Heart left ventricle (tissue), 16 donors: ENCODE data around the gene UBALD2. TPM values are rescaled to one million over a fixed set of nuclear protein-coding genes. Genes with fewer than 3 reads are reported as not detected.

Experiments used
- ATAC-seq, 4 donors: fragments of 200-7000 bp; cut with Tn5 transposase; one replicate each; pipeline ENCODE4 v1.9.1; 2020 to 2022; ENCODE audit warnings: moderate library complexity in 4 of 4, mild to moderate bottlenecking in 3 of 4, moderate number of reproducible peaks in 1 of 4
- DNase-seq, 5 donors: peaks; one replicate each; pipeline ENCODE4 v3.0.0-alpha.2; 2020
- H3K27ac ChIP-seq, 12 donors: fragments of 200-600 bp; sonication (generic) in 4 of 12; one replicate each; pipeline versions ENCODE4 v1.5.0 to v1.8.0; 2016 to 2022; ENCODE audit warnings: mild to moderate bottlenecking in 2 of 12
- H3K27me3 ChIP-seq, 9 donors: fragments of 200-600 bp; sonication (generic) in 2 of 9; one replicate each; pipeline versions ENCODE4 v1.5.1 to v1.8.0; 2016 to 2022; ENCODE audit warnings: mild to moderate bottlenecking in 3 of 9
- H3K36me3 ChIP-seq, 9 donors: fragments of 200-600 bp; sonication (generic) in 2 of 9; one replicate each; pipeline versions ENCODE4 v1.5.0 to v1.8.0; 2018 to 2022; ENCODE audit warnings: mild to moderate bottlenecking in 2 of 9
- H3K4me1 ChIP-seq, 12 donors: fragments of 200-600 bp; sonication (generic) in 4 of 12; one replicate each; pipeline versions ENCODE4 v1.5.0 to v1.8.0; 2016 to 2022; ENCODE audit warnings: mild to moderate bottlenecking in 3 of 12
- H3K4me3 ChIP-seq, 12 donors: fragments of 200-600 bp; sonication (generic) in 4 of 12; one replicate each; pipeline versions ENCODE4 v1.5.0 to v1.8.0; 2017 to 2022; ENCODE audit warnings: mild to moderate bottlenecking in 9 of 12, moderate library complexity in 4 of 12
- H3K9me3 ChIP-seq, 12 donors: fragments of 200-600 bp; sonication (generic) in 4 of 12; one replicate each; pipeline versions ENCODE4 v1.5.0 to v1.8.0; 2016 to 2022; ENCODE audit warnings: mild to moderate bottlenecking in 1 of 12
- POLR2A ChIP-seq, 2 donors: fragments of 450-650 bp; IDR thresholded peaks; one replicate each; pipeline ENCODE4 v1.6.1; 2017; ENCODE audit warnings: antibody characterized with exemption in 2 of 2, mild to moderate bottlenecking in 2 of 2, moderate library complexity in 2 of 2
- WGBS, 4 donors: extraction: QIAGEN DNeasy Blood & Tissue Kit in 2 of 4; methylation state at CpG; one replicate each; pipeline versions ENCODE4 v1.1.5 to v1.1.7; 2013 to 2018; 5-methylcytosine and 5-hydroxymethylcytosine counted together
- intact Hi-C, 10 donors: fragments of 100-400 bp; cut with DNase I; formaldehyde crosslinking; loops; one replicate each; pipeline versions ENCODE4 v1.11.1 to v1.14.2; 2022
- polyA plus RNA-seq, 2 donors: library from polyadenylated mRNA; stranded (reverse); fragments of 200-250 nt; gene quantifications; one replicate each; pipeline ENCODE4 v1.2.3, GENCODE V29; 2013
- total RNA-seq, 9 donors: library from RNA; depleted of rRNA in 2 of 9; stranded (reverse); fragments of >200 nt in 2 of 9; fragmentation: NEBNext Ultra II Directional in 3 of 9; extraction: Animal tissue kit (Norgen Biotek cat#: 25700) in 3 of 9; gene quantifications; one replicate each; pipeline versions ENCODE4 v1.1.0 to v1.2.4, GENCODE V29; 2016 to 2023
- TF ChIP-seq, protein P1 (sequence below), 12 donors: fragments of 200-600 bp; sonication (generic) in 4 of 12; IDR thresholded peaks; one replicate each; pipeline versions ENCODE4 v1.5.0 to v1.8.0; 2018 to 2022; ENCODE audit warnings: antibody characterized with exemption in 12 of 12, mild to moderate bottlenecking in 5 of 12
- donor health status: ischemic (EF 13 %, LVEDD 7.1; RV severe dilation, severe dysfunction).
- donor health status: healthy with polysubstance abuse.
- donor health status: DM: no; HTN: yes; CAD: no.
- donor health status: DM: no; HTN: no; CAD: no.
- donor health status: ischemic (EF 25% LVEDD 6.9; RV normal size, moderate dysfunction).
- donor health status: ischemic (EF 25% LVEDD 5.7; RV mildly dilated, moderate dysfunction).
- donor health status: healthy.
- donor health status: DM: yes; HTN: yes; CAD: no.
- donor health status: ischemic (EF 35%, LVEDD 5.7; RV mildly dilated, moderate dysfunction).
- donor health status: nonischemic (EF 11% LVEDD 7.7; RV severe dilation, severe dysfunction).
- donor health status: DM: yes; HTN: yes; CAD: no.
- donor health status: PGD.
- donor health status: ischemic (EF 29% LVEDD 5.4; RV normal size, mild dysfunction).
- donor health status: nonischemic (EF 23%, LVEDD 6.1; RV moderate dilation, normal function).

UBALD2 gene
- total and polyA plus RNA-seq, 11 donors = 8.5 to 49.8 (median 21.9) TPM

DNA sequence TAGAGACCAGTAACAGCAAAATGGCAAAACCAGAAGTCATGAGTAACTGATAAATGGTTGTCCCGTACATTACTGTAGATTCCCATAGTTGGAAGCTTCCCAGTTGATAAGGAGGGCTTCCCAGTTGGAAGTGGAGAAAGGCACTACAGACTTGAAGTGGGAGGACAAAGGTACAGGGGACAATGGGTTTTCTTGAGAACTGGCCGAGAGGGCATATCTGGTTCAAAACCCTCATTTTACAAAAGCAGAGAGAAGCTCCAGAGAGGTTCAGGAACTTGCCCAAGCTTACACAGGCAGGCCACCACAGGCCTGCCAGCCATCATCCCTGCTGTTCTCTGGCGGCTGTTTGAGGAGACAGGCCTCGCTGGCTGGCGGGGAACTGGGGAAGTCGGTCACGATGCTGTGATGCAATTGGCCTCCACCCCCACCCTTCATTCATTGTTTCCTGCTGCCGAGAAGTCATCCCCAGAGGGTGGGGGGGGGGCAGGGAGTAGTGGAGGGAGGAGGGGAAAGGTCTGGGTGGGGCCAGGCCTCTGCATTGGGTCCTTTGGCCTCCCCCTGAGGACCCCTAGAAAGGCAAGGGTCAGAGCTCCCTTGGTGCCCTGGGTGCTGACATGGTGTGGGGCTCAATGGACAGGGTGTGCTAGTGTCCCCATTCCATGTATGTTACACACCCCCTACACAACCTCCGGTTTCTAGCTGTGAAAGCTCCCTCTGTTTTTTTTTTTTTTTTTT is 3.0 kb downstream of the UBALD2 start:
- TF ChIP-seq, protein P1, sequence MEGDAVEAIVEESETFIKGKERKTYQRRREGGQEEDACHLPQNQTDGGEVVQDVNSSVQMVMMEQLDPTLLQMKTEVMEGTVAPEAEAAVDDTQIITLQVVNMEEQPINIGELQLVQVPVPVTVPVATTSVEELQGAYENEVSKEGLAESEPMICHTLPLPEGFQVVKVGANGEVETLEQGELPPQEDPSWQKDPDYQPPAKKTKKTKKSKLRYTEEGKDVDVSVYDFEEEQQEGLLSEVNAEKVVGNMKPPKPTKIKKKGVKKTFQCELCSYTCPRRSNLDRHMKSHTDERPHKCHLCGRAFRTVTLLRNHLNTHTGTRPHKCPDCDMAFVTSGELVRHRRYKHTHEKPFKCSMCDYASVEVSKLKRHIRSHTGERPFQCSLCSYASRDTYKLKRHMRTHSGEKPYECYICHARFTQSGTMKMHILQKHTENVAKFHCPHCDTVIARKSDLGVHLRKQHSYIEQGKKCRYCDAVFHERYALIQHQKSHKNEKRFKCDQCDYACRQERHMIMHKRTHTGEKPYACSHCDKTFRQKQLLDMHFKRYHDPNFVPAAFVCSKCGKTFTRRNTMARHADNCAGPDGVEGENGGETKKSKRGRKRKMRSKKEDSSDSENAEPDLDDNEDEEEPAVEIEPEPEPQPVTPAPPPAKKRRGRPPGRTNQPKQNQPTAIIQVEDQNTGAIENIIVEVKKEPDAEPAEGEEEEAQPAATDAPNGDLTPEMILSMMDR (IDR thresholded peaks at IDR 0.05) = no peak
- TF ChIP-seq POLR2A (IDR thresholded peaks at IDR 0.05) = peak in 1 of 2 donors; percentile 34
- H3K36me3 ChIP-seq = peaks cover 0 to 25% (median 14%) of the 10 kb centered on the region in 9 donors
- no peaks in the 10 kb centered on the region for H3K9me3 ChIP-seq
- intact Hi-C loops = loop anchor here in 1 of 10 donors (5.0 kb wide), 1 partner anchor 71 kb away; no protein-coding TSS in a partner anchor
- 8 to 27% (median 15%) methylated on average over 5 to 9 of the region's 9 CpGs for WGBS, 4 donors
- H3K4me3 ChIP-seq = peak overlapping the region in 7 of 12 donors; percentile 0 to 99 (median 29)
- no peaks in the 10 kb centered on the region for H3K27me3 ChIP-seq
- DNase-seq = peak; percentile 81 to 91 (median 87)
- peak; percentile 11 to 39 (median 33) for ATAC-seq
- H3K4me1 ChIP-seq = peaks cover 14 to 83% (median 69%) of the 10 kb centered on the region in 12 donors
- H3K27ac ChIP-seq = peak overlapping the region; percentile 30 to 98 (median 91)

DNA sequence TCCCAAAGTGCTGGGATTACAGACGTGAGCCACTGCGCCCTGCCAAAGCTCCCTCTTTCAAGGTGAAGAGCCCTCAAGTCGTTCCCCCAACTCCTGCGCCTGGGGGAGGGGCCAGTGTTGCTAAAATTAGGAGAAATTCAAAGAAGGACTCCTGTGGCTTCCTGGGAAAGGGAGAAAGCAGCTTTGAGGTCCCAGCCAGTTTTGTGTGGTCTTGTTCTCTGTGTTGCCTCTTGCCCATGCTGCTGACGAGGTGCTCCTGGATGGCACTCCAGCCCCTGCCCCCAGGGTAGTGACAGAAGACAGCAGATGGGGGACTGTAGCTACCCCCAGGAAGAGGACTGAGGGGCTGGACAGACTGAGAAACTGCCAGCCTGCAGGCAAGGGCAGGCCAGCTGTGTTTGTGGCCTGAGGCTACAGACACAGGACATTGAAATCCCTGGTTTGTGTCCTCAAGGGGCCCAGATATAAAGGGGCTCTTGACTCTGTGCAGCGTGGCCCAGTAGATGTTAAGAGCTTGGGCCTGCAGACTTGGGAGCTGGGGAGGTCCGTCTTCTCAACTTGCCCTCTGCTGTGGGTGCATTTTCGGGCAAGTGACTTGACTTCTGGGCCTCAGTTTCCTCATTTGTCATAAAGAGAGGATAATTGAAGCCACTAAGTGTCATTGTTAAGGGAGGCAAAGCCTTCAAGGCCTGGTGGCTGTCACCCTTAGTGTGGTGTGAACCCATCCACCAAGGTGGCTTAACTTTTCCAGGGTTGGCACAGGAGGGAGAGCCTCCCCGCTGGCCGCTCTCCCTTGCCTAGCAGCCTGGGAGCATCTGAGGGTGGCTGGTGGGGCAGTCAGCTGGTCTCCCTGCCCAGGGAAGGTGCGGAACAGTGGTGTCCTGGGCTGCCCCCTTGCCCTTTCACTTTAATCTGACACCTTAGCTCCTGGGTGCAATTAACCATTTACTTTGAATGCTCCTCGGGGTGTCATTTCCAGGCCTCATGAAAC is 4.1 kb downstream of the UBALD2 start:
- 51 to 56% (median 53%) methylated on average over 12 of the region's 12 CpGs for WGBS, 4 donors
- H3K9me3 ChIP-seq = no peaks in the 10 kb centered on the region
- H3K4me3 ChIP-seq = peak overlapping the region in 1 of 12 donors; percentile 92
- DNase-seq = peak in 1 of 5 donors; percentile 39
- H3K27me3 ChIP-seq = no peaks in the 10 kb centered on the region
- H3K27ac ChIP-seq = peak overlapping the region; percentile 30 to 98 (median 91)
- H3K36me3 ChIP-seq = peaks cover 0 to 25% (median 14%) of the 10 kb centered on the region in 9 donors
- H3K4me1 ChIP-seq = peaks cover 14 to 76% (median 68%) of the 10 kb centered on the region in 12 donors
- ATAC-seq = no peak
- intact Hi-C loops = loop anchor here in 1 of 10 donors (5.0 kb wide), 1 partner anchor 72 kb away; no protein-coding TSS in a partner anchor
- TF ChIP-seq, protein P1 (IDR thresholded peaks at IDR 0.05) = no peak
- no peak for TF ChIP-seq POLR2A (IDR thresholded peaks at IDR 0.05)

DNA sequence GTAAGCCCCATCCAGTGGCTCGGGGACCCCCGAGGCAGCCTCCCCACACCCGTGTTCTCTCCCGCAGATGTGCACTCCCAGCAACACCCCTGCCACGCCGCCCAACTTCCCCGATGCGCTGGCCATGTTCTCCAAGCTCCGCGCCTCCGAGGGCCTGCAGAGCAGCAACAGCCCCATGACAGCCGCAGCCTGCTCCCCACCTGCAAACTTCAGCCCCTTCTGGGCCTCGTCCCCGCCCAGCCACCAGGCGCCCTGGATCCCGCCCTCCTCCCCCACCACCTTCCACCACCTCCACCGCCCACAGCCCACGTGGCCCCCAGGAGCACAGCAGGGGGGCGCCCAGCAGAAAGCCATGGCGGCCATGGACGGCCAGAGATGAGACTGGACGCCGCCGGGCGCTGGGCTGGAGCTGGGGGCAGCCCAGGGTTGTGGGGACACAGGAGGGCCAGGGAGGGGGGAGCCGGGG is 5.0 kb downstream of the UBALD2 start:
- ATAC-seq (no peak), DNase-seq (no peak)
- peaks cover 0 to 25% (median 14%) of the 10 kb centered on the region in 9 donors for H3K36me3 ChIP-seq
- no peak for TF ChIP-seq POLR2A (IDR thresholded peaks at IDR 0.05)
- TF ChIP-seq, protein P1 (IDR thresholded peaks at IDR 0.05) = no peak
- H3K27me3 ChIP-seq = no peaks in the 10 kb centered on the region
- intact Hi-C loops = loop anchor here in 4 of 10 donors (10.0 kb wide), 3 partner anchors 85 to 365 kb away; partner anchors contain the start of gene MRPL38 (in 1 of the 4)
- 87 to 89% (median 88%) methylated on average over 22 to 26 of the region's 26 CpGs for WGBS, 4 donors
- peaks cover 14 to 76% (median 64%) of the 10 kb centered on the region in 12 donors for H3K4me1 ChIP-seq
- H3K27ac ChIP-seq = peak overlapping the region in 3 of 12 donors; percentile 94 to 98 (median 96)
- no peaks in the 10 kb centered on the region for H3K9me3 ChIP-seq
- H3K4me3 ChIP-seq = no peak overlapping the region
